Fibroblast of skin of right quadriceps (primary cell): ENCODE measurements around the gene MTO1.
"Not testable (repeated sequence)": the region's sequence is repeated elsewhere in the genome, so short reads cannot be mapped to it uniquely, and the experiment has no call there.

Experiments
- DNase-seq: peaks from one replicate; pipeline ENCODE4 v3.0.0-alpha.2; 2013

The MTO1 gene

GRCh38 chr6:73534628-73535027, 73.1 kb downstream of the MTO1 start:
- DNase-seq: no peak

DNA sequence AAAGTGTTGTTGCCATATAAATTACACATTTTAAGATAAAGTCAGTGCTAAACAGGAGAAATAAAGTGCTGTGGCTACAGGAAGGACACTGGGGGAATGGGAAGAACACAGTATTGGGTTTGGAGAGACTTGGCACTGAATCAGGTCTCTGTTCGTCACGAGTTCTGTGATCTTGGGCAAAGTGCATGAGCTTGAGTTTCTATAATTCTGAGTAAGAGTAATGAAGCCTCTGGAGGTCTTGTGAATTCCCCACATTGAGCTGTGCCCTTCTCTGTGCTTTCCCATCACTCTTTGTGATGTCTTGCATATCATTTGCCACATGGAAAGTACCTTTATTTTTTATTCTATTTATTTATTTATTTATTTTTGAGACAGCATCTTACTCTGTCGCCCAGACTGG, 76.1 kb downstream of the MTO1 start:
- no peak for DNase-seq

- DNase-seq: no peak
Observed at GRCh38 chr6:73538116-73538779, 76.7 kb downstream of the MTO1 start.

GRCh38 chr6:73542481-73542880, 80.9 kb downstream of the MTO1 start:
- DNase-seq: not testable (repeated sequence)

DNA sequence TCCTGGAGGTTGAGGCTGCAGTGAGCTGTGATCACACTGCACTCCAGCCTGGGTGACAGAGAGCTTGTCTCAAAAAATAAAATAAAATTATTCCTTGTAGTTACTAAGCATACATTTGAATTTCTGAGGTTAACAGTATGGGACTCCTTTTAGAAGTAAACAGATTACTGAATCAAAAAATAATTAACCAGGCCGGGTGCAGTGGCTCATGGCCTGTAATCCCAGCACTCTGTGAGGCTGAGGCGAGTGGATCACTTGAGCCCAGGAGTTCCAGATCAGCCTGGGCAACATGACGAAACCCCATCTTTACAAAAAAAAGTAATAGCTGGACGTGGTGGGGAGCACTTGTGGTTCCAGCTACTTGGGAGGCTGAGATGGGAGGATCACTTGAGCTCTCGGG, 81.4 kb downstream of the MTO1 start:
- DNase-seq: no peak

- DNase-seq: no peak
Observed at GRCh38 chr6:73547036-73547435, 85.5 kb downstream of the MTO1 start.

DNA sequence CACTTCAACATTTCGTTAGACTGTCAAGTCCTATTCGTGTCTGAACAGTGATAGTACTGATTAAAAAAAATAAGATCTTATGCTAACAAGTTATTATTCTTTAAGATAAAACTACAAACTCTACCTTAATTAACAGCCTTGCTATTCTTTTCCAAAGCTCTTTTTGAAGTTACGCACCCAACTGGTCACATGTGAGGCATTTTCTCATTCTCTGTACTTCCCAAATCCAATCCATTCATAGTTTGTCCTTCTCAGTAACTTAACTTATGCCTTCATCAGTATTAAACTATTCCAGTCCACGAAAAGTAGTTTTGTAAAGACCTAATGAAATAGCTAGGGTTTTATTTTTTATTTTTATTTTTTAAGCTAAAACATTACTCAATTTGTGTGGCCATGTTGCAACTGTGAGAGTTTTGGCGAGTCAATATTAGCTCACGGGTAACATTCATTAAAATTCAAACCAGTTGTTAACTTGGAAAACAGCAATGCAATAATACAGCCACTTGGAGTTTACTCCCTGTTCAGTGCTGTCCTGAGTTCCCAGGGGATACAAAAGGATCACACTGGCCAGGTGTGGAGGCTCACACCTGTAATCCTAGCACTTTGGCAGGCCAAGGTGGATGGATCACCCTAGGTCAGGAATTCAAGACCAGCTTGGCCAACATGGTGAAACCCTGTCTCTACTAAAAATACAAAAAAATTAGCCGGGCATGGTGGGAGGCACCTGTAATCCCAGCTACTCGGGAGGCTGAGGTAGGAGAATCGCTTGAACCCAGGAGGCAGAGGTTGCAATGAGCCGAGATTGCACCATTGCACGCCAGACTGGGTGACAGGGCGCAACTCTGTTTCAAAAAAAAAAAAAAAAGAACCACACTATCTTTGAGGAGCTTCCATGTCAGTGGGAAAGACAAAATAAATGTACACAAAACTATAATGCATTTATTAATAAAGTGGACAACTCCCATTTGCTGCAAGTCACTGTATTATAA, 87.2 kb downstream of the MTO1 start:
- no peak for DNase-seq

DNA sequence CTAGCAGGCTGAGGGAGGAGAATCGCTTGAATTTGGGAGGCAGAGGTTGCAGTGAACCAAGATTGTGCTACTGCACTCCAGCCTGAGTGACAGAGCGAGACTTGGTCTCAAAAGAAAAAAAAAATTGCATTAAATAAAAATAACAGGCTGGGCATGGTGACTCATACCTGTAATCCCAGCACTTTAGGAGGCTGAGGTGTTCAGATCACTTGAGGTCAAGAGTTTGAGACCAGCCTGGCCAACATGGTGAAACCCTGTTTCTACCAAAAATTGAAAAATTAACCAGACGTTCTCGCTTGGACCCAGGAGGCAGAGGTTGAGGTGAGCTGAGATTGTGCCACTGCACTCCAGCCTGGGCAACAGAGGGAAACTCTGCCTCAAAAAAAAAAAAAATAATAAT, 89.6 kb downstream of the MTO1 start:
- not testable (repeated sequence) for DNase-seq

DNA sequence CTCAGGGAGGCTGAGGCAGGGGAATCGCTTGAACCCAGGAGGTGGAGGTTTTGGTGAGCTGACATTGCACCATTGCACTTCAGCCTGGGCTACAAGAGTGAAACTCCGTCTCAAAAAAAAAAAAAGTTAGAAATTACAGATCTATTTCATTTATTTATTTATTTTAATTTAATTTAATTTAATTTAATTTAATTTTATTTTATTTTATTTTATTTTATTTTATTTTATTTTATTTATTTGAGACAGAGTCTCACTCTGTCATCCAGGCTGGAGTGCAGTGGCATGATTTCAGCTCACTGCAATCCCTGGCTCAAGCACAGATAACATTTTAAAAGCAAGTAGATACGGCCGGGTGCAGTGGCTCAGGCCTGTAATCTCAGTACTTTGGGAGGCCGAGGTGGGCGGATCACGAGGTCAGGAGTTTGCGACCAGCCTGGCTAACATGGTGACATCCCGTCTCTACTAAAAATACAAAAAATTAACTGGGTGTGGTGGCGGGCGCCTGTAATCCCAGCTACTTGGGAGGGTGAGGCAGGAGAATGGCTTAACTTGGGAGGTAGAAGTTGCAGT, 93.9 kb downstream of the MTO1 start:
- DNase-seq: not testable (repeated sequence)

GRCh38 chr6:73556836-73557235, 95.3 kb downstream of the MTO1 start:
- no peak for DNase-seq
